ENCODE measurements around the gene CARS2.
"Not testable (repeated sequence)": the region's sequence is repeated elsewhere in the genome, so short reads cannot be mapped to it uniquely, and the experiment has no call there.

CARS2 gene

DNA sequence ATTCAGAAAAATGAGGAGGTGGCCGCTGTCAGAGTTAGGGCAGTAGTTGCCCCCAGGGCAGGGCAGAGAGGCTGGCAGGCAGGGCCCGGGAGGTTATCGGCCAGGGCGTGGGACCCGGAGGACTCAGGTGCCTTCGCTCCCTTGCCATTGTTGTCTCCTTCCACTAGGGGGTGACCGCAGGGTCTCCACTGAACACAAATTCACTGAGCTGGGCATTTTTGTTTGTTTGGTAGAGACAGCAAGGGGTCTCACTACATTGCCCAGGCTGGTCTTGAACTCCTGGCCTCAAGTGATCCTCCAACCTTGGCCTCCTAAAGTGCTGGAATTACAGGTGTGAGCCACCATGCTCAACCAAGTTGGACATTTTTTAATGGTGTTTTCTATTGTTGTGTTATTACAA, 25.1 kb downstream of the CARS2 start:
- no peak for DNase-seq

DNA sequence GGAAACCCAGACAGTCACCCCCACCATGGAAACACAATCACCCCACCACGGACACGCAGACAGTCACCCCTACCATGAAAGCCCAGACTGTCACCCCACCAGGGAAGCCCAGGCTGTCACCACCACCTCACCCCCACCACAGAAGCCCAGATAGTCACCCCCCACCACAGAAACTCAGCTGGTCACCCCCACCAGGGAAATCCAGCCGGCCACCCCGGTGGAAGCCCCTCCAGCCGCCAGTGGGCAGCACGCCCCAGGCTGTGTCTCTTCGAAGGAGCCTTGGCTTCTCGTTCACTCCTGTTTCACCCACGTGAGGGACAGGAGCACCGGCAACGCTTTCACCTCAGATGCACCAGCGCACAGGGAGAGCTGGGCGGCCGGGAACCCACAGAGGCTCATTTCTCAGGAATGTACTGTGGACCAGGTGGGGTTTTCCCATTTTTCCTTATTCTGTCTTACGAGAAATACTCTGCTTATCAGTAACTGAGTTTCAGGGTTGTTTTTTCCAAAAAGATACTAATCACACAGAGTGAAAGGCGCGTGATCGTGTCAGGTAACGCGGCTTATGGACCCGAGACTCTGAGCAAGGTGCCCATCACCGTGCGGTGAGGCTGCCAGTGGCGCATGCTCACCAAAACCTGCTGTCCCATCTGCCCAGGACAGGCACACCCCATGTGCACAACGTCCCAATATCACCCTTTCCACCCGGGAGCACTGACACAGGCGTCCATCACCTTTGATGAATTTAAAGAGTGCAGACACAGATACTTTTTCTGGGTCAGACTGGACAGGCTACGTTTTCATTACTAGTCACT, 28.0 kb downstream of the CARS2 start:
- DNase-seq: no peak

DNA sequence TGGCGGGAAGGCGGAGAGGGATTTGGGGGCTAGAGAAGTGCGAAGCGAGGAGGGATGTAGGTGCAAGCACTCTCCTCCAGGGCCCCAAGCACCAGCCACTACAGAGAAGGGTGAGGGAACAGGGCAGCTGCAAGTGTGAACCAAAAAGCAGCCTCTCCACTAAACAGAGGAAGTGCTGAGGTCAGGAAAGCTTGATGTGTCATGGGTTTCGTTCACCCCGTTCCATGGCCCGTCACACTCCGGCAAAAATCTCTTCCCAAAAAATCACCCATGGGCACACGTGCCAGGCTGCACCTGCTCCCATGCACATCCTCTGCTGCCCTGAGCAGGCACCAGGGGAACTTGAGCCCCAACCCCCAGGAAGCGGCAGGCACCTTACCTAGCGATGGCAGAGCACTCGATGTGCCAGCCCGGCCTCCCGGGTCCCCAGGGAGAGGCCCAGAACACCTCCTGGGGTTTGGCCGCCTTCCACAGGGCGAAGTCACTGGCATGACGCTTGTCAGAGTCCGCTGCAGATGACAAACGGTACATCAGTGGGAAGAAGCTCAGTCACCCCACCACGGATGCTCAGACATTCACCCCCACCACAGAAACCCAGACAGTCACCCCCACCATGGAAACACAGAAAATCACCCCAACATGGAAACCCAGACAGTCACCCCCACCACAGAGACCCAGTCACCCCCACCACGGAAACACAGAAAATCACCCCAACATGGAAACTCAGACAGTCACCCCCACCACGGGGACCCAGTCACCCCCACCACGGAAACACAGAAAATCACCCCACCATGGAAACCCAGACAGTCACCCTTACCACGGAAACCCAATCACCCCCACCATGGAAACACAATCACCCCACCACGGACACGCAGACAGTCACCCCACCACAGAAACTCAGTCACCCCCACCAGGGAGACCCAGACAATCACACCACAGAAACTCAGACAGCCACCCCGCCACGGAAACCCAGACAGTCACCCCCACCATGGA, 29.0 kb downstream of the CARS2 start:
- no peak for DNase-seq

GRCh38 chr13:110669814-110670213, 36.1 kb downstream of the CARS2 start:
- not testable (repeated sequence) for DNase-seq

DNA sequence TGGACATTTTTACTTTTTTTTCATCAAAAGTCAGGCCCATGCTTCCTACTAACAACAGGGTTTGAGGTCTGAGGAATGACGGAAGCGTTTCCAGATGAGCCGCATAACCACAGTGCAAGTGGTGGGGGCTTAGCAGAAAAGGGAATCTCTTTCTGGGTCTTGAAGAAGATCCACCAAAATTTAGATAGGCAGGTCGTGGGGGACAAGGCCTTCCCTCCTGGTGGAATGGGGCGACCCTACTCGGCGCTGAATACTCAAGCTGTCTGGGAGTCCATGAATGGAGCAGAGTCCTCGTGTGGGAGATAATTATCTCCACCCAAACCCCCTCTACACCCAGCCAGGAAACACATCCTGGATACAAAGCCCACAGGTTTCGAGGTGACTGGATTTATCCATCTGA, 36.9 kb downstream of the CARS2 start:
- DNase-seq: no peak

DNA sequence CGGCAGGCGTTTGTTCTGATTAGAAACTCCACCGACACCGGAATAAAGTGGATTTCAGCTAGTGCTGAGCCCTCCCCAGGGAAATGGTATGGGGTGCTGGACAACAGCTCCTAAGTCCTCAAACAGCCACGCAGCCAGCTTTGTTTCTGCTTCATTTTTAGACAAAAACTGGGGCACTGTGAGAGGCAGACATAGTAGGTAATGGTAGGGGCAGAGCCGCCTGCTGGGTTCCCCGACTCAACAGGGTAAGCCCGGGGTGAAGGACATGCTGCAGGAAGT, 39.7 kb downstream of the CARS2 start:
- no peak for DNase-seq

DNA sequence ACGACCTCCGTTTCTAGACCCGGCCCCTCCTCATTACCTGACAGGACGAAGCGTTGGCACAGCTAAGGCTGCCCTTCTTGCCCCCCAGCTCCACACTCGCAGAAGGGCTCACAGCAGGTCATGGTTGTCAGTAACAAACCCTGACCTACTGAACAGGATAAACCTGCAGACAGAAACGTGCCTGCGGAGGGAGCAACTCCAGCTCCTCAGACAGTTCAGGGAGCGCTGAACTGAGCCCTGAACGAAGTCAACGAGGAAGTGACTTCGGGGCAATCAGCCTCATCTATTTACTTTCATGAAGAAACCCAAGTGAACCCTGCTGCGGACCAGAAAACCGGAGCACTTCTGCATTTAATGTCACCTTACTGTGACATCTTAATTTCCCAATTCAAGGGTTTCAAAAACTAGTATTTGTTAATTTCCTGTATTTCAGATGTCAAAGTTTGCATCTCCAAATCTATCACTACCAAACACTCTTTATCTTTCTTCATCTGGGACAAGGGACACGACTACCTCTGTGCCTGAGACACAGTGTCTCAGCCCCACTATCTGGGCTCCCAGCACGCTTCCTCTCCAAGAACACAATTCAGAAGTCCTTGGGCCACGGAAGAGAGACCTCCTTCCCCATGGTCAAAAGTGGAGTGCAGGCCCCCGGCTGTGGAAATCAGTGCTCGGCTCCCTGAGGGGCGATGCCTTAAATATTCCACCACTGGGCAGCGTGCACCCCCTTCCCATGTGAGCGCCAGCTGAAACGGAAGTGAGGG, 40.2 kb downstream of the CARS2 start:
- DNase-seq: no peak

DNA sequence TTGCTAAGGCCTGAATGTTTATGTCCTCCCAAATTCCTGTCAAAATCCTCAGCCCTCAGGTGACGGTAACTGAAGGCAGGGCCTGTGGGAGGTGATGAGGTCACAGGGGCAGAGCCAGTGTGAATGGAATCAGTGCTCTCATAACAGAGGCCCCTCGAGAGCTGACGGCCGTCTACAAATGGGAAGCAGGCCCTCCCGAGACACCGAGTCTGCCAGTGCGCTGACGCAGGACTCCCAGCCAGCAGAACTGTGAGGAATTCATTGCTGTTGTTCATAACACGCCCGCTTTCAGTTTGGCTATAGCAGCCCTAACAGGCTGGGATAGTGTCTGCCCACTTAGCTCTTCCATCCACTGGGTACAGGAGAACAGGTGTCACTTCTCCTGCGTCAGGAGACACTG, 41.2 kb downstream of the CARS2 start:
- no peak for DNase-seq

GRCh38 chr13:110664041-110664440, 41.9 kb downstream of the CARS2 start:
- no peak for DNase-seq

DNA sequence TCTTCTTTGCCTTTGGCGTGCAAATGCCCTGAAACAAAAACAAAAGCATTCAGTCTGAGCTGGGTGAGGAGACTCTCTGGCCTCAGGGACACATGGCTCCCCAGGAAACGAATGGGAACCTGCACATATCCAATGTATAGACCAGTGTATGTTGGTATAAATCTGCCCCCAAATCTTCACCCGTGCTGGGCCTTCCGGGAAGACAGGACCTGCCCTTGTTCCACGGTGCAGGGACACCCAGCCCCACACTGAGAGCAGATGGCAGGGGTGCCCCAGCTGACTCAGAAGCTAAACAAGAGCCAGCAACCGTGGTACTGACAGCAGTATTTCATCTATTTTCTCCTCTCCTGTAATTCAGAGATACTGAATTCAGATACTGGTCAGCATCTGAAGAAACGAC, 42.4 kb downstream of the CARS2 start:
- no peak for DNase-seq

DNA sequence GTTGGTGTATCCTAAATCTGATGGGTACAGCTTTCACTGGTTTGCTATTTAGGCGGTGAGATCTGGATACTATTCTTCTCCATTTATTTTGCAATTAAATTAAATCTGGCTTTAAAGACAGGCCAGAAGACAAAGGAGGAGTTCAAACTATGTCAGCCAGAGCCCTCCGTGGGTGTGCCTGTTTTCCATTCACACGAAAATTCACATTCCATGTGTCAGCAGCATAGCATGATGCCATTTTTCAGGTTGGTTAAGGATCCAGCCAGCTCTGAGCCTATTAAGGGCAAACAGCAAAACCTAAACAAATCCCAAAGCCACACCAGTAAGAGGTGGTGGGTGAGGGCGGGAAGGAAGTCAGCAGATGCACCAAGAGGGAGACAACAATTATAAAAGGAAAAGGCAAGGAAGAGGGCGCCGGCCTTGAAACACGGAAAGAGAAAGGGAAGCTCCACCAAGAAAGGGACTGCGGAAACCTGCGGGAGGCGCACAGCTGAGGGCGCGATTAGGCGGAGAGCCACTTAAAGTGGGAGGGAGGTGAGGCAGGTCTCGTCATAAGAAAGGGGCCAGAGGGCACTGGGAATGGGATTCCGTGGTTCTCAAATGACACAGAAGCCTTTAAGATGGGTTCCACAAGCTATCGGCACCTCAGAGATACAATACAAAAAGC, 43.0 kb downstream of the CARS2 start:
- DNase-seq: no peak

DNA sequence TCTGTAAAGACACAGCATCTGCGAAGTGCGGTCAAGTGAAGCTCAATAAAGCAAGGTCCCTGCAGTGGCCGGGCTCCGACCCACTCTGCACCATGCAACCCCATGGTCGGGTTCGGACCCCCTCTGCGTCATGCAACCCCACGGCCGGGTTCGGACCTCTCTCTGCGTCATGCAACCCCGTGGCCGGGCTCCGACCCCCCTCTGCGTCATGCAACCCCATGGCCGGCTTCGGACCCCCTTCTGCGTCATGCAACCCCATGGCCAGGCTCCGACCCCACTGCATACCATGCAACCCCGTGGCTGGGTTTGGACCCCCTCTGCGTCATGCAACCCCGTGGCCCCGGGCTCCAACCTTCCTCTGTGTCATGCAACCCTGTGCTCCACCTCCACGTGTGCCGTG, 43.8 kb downstream of the CARS2 start:
- DNase-seq: no peak

- no peak for DNase-seq
Observed at GRCh38 chr13:110661256-110661655, 44.7 kb downstream of the CARS2 start.

DNA sequence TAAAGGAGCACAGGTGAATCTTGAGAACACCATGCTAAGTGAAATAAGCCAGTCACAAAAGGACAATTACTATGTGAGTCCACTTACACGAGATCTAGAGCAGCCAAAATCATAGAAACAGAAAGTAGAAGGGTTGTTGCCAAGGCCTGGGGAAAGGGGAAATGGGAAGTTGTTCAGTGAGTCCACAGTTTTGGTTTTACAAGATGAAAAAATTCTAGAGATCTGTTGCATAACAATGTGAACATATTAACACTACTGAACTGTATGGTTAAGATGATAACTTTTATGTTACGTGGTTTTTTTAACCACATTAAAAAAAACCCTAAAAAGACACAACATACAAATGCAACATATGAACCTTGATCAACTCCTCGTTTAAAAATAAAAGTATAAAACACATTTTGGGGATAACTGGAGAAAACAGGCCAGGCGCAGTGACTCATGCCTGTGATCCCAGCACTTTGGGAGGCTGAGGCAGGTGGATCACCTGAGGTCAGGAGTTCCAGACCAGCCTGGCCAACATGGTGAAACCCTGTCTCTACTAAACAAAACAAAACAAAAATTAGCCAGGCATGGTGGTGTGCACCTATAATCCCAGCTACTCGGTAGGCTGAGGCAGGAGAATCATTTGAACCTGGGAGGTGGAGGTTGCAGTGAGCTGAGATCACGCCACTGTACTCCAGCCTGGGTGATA, 47.6 kb downstream of the CARS2 start:
- DNase-seq: not testable (repeated sequence)

- no peak for DNase-seq
Observed at GRCh38 chr13:110657196-110657595, 48.7 kb downstream of the CARS2 start.

GRCh38 chr13:110653851-110654250, 52.1 kb downstream of the CARS2 start:
- no peak for DNase-seq

DNA sequence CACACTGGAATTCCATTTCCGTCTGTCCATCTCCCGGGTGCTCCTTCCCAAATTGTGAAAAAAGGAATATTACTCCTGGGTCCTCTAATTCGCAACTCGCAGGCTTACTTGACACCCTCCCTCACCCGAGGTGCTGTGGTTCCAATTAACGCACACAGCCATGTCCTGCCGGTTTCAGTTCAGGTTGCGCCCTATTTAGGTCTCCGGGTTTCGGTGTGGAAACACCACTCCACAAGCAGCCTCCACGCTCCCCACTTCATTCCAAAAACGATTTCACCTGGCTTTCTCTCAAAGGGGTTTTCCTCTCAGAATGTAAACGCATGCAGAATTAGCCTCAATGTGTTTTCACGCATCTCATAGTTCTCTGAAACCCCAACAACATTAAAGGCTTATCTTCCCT, 52.6 kb downstream of the CARS2 start:
- DNase-seq: no peak

GRCh38 chr13:110652764-110653163, 53.2 kb downstream of the CARS2 start:
- DNase-seq: no peak

DNA sequence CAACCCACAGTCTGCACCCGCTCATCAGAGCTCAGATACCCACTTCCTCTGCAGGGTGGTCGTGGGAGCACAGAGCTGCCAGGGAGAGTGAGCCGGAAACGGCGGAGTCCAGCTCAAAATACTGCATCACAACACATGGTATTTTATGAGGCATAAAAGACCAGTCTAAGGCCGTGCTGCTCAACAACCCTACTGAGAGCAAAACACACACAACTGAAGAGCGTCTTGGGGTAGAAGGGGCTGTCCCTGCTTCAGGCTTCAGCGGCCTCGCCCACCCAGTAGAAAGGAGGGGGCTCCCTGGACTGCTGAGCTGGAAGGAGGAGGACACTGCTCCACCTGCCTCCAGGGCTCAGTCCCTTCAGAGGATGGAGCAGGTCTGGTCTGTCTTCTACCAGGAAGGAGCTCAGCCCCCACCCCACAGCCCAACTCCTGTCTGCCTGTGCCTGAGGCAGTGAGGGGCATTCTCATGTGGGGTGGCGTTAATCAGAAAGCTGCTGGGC, 53.6 kb downstream of the CARS2 start:
- no peak for DNase-seq

- DNase-seq: no peak
Observed at GRCh38 chr13:110651726-110652230, 54.1 kb downstream of the CARS2 start.

DNA sequence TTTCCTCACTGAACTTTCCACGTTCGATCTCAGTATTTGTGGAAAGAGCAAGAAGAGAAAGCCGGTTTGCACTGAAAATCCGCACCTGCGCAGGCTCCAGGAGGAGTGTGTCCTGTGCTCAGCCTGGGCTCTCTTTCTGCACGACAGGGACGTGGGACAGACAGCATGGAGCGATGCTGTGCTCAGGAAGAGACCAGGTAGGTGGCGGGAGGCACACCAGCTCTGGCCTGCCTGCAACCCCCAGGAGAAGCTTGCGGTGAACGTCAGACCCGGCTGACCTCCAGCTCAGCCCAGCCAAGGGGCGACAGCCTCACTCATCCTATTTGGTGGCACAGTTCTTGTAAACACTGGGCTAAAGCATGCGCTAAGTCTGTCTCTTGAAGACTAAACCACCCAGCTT, 54.6 kb downstream of the CARS2 start:
- DNase-seq: no peak

- no peak for DNase-seq
Observed at GRCh38 chr13:110650436-110650835, 55.5 kb downstream of the CARS2 start.

All from NCI-H446 treated with DMSO at 0.1 percent for 48 hours (cell line).